Measurements from ENCODE around the gene CD1B.

DNA sequence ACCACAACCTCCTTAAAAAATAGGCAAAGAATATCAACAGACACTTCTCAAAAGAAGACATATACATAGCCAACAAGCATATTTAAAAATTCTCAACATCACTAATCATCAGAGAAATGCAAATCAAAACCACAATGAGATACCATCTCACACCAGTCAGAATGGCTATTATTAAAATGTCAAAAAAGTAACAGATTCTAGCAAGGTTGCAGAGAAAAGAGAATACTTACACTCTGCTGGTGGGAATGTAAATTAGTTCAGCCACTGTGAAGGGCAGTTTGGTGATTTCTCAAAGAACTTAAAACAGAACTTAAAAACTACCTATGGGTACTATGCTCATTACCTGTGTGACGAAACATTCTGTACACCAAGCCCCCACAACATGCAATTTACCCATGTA lies 20.7 kb downstream of the CD1B start:
- no peak for TF ChIP-seq POLR2AphosphoS5 (IDR thresholded peaks at IDR 0.05)
- TF ChIP-seq, protein P1, sequence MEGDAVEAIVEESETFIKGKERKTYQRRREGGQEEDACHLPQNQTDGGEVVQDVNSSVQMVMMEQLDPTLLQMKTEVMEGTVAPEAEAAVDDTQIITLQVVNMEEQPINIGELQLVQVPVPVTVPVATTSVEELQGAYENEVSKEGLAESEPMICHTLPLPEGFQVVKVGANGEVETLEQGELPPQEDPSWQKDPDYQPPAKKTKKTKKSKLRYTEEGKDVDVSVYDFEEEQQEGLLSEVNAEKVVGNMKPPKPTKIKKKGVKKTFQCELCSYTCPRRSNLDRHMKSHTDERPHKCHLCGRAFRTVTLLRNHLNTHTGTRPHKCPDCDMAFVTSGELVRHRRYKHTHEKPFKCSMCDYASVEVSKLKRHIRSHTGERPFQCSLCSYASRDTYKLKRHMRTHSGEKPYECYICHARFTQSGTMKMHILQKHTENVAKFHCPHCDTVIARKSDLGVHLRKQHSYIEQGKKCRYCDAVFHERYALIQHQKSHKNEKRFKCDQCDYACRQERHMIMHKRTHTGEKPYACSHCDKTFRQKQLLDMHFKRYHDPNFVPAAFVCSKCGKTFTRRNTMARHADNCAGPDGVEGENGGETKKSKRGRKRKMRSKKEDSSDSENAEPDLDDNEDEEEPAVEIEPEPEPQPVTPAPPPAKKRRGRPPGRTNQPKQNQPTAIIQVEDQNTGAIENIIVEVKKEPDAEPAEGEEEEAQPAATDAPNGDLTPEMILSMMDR (IDR thresholded peaks at IDR 0.05; ENCODE audit: poor library complexity, severe bottlenecking): no peak
- TF ChIP-seq RAD21 (conservative IDR thresholded peaks at IDR 0.05): no peak
- no peak for TF ChIP-seq TAF1 (IDR thresholded peaks at IDR 0.05; ENCODE audit: low read depth)
- no peak for TF ChIP-seq EZH2 (IDR thresholded peaks at IDR 0.05; ENCODE audit: borderline replicate concordance, insufficient read depth, low read length, poor library complexity, severe bottlenecking)
- TF ChIP-seq EP300 (conservative IDR thresholded peaks at IDR 0.05; ENCODE audit: poor library complexity, severe bottlenecking): no peak
- TF ChIP-seq MXI1 (conservative IDR thresholded peaks at IDR 0.05; ENCODE audit: poor library complexity, severe bottlenecking): no peak
- TF ChIP-seq, protein P2, sequence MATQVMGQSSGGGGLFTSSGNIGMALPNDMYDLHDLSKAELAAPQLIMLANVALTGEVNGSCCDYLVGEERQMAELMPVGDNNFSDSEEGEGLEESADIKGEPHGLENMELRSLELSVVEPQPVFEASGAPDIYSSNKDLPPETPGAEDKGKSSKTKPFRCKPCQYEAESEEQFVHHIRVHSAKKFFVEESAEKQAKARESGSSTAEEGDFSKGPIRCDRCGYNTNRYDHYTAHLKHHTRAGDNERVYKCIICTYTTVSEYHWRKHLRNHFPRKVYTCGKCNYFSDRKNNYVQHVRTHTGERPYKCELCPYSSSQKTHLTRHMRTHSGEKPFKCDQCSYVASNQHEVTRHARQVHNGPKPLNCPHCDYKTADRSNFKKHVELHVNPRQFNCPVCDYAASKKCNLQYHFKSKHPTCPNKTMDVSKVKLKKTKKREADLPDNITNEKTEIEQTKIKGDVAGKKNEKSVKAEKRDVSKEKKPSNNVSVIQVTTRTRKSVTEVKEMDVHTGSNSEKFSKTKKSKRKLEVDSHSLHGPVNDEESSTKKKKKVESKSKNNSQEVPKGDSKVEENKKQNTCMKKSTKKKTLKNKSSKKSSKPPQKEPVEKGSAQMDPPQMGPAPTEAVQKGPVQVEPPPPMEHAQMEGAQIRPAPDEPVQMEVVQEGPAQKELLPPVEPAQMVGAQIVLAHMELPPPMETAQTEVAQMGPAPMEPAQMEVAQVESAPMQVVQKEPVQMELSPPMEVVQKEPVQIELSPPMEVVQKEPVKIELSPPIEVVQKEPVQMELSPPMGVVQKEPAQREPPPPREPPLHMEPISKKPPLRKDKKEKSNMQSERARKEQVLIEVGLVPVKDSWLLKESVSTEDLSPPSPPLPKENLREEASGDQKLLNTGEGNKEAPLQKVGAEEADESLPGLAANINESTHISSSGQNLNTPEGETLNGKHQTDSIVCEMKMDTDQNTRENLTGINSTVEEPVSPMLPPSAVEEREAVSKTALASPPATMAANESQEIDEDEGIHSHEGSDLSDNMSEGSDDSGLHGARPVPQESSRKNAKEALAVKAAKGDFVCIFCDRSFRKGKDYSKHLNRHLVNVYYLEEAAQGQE (IDR thresholded peaks at IDR 0.05; ENCODE audit: borderline replicate concordance): no peak
